Measurements from ENCODE around the gene SEPTIN6. TPM values are rescaled to one million over a fixed set of nuclear protein-coding genes. Genes with fewer than 3 reads are reported as not detected.

SEPTIN6 gene
- total and polyA plus RNA-seq, 2 donors (not counting 1 experiment from before 2014, with no cell fraction given): 227 to 310 TPM

GRCh38 chrX:119735467-119735866 is 42.5 kb upstream of the SEPTIN6 start:
- ChIA-PET POLR2A (no interaction called here), CTCF (no interaction called here)
- Histone ChIP-seq H3K9ac (ENCODE audit: low read length) (no peak overlapping the region), H3K27me3 (replicated peaks in 1 of 4; ENCODE audit: control extremely low read depth in 1 of 4, control insufficient read depth in 3 of 4, insufficient read depth in 4 of 4, low read length in 3 of 4) (no peaks in the 10 kb centered on the region), H4K20me1 (ENCODE audit: control insufficient read depth, insufficient read depth, low read length, poor library complexity, severe bottlenecking) (no peaks in the 10 kb centered on the region), H3K27ac (ENCODE audit: low read length in 2 of 2) (no peak overlapping the region), H3K4me1 (ENCODE audit: control insufficient read depth in 2 of 2, insufficient read depth in 2 of 2, low read length in 2 of 2) (no peaks in the 10 kb centered on the region), H3K9me3 (ENCODE audit: control extremely low read depth in 1 of 3, control insufficient read depth in 2 of 3, insufficient read depth in 1 of 3, low read length in 2 of 3) (no peaks in the 10 kb centered on the region), H3K4me2 (replicated peaks; ENCODE audit: low read depth, low read length, poor library complexity, severe bottlenecking) (no peak overlapping the region), H3K4me3 (ENCODE audit: control extremely low read depth in 1 of 5, extremely low read depth in 1 of 5, insufficient read depth in 1 of 5, low read depth in 2 of 5, low read length in 4 of 5) (no peak overlapping the region), H2AFZ (ENCODE audit: insufficient read depth, low read depth, low read length, poor library complexity, severe bottlenecking) (no peak overlapping the region), H3K36me3 (replicated peaks in 1 of 2; ENCODE audit: control extremely low read depth in 1 of 2, control insufficient read depth in 1 of 2, extremely low read depth in 1 of 2, insufficient read depth in 2 of 2, low read length in 1 of 2) (no peaks in the 10 kb centered on the region), H3K79me2 (ENCODE audit: control insufficient read depth, insufficient read depth, low read length) (no peaks in the 10 kb centered on the region)
- DNase-seq (no peak), ATAC-seq (ENCODE audit: low read depth) (no peak)
- H3K27ac Mint-ChIP-seq: no peak overlapping the region
- H3K9me3 Mint-ChIP-seq (ENCODE audit: insufficient read depth): no peaks in the 10 kb centered on the region
- TF ChIP-seq CTCF (IDR thresholded peaks at IDR 0.05): no peak
- TF ChIP-seq EZH2 (IDR thresholded peaks at IDR 0.05; ENCODE audit: borderline replicate concordance, insufficient read depth, low read depth, low read length, poor library complexity, severe bottlenecking): no peak
- H3K27me3 Mint-ChIP-seq: no peaks in the 10 kb centered on the region
- intact Hi-C loops (cut with micrococcal nuclease): no loop called here
- H3K4me1 Mint-ChIP-seq: no peaks in the 10 kb centered on the region
- H3K4me3 Mint-ChIP-seq: no peak overlapping the region
- WGBS (ENCODE audit: insufficient coverage): 100% methylated on average over 1 of the region's 6 CpGs

- ChIA-PET POLR2A (interaction anchor here (0.7 kb wide), 1 partner anchor 56 kb away, joined by 4 read pairs; the partner anchor contains the start of gene RPL39), CTCF (no interaction called here)
- H3K27ac ChIP-seq (ENCODE audit: low read length in 2 of 2): no peak overlapping the region
- no peaks in the 10 kb centered on the region for H3K9me3 Mint-ChIP-seq (ENCODE audit: insufficient read depth)
- no peaks in the 10 kb centered on the region for H3K36me3 ChIP-seq (replicated peaks in 1 of 2; ENCODE audit: control extremely low read depth in 1 of 2, control insufficient read depth in 1 of 2, extremely low read depth in 1 of 2, insufficient read depth in 2 of 2, low read length in 1 of 2)
- no peak overlapping the region for H3K4me2 ChIP-seq (replicated peaks; ENCODE audit: low read depth, low read length, poor library complexity, severe bottlenecking)
- no peak for TF ChIP-seq EZH2 (IDR thresholded peaks at IDR 0.05; ENCODE audit: borderline replicate concordance, insufficient read depth, low read depth, low read length, poor library complexity, severe bottlenecking)
- TF ChIP-seq CTCF (IDR thresholded peaks at IDR 0.05): no peak
- no peaks in the 10 kb centered on the region for H3K27me3 Mint-ChIP-seq
- intact Hi-C loops (cut with micrococcal nuclease): no loop called here
- H3K9me3 ChIP-seq (ENCODE audit: control extremely low read depth in 1 of 3, control insufficient read depth in 2 of 3, insufficient read depth in 1 of 3, low read length in 2 of 3): no peaks in the 10 kb centered on the region
- no peaks in the 10 kb centered on the region for H4K20me1 ChIP-seq (ENCODE audit: control insufficient read depth, insufficient read depth, low read length, poor library complexity, severe bottlenecking)
- H3K4me1 ChIP-seq (ENCODE audit: control insufficient read depth in 2 of 2, insufficient read depth in 2 of 2, low read length in 2 of 2): peaks cover 0 to under 1% of the 10 kb centered on the region in 2 donors
- H3K4me1 Mint-ChIP-seq: peaks cover under 1% of the 10 kb centered on the region
- no peak overlapping the region for H3K4me3 ChIP-seq (ENCODE audit: control extremely low read depth in 1 of 5, extremely low read depth in 1 of 5, insufficient read depth in 1 of 5, low read depth in 2 of 5, low read length in 4 of 5)
- DNase-seq (no peak), ATAC-seq (ENCODE audit: low read depth) (no peak)
- 26% methylated on average over 7 of the region's 7 CpGs for WGBS (ENCODE audit: insufficient coverage)
- no peak overlapping the region for H2AFZ ChIP-seq (ENCODE audit: insufficient read depth, low read depth, low read length, poor library complexity, severe bottlenecking)
- H3K27me3 ChIP-seq (replicated peaks in 1 of 4; ENCODE audit: control extremely low read depth in 1 of 4, control insufficient read depth in 3 of 4, insufficient read depth in 4 of 4, low read length in 3 of 4): no peaks in the 10 kb centered on the region
- no peak overlapping the region for H3K27ac Mint-ChIP-seq
- no peak overlapping the region for H3K9ac ChIP-seq (ENCODE audit: low read length)
- no peak overlapping the region for H3K4me3 Mint-ChIP-seq
- no peaks in the 10 kb centered on the region for H3K79me2 ChIP-seq (ENCODE audit: control insufficient read depth, insufficient read depth, low read length)
These were observed 42.0 kb upstream of the SEPTIN6 start for GRCh38 chrX:119734897-119735339.
